Right renal pelvis (tissue), 4 donors: ENCODE data around the gene AIG1. TPM values are rescaled to one million over a fixed set of nuclear protein-coding genes. Genes with fewer than 3 reads are reported as not detected.
A peak's percentile ranks its signal among the peaks of the same experiment; 100 is the strongest.

ENCODE experiments used
- DNase-seq, 4 donors: peaks; one replicate each; pipeline ENCODE4 v3.0.0-alpha.2; 2013; ENCODE audit warnings: low read depth in 4 of 4, low spot score in 3 of 4, missing footprints in 1 of 4
- polyA plus RNA-seq, 4 donors: library from polyadenylated mRNA; unstranded; fragments of 120-200 nt; gene quantifications; one replicate each; pipeline ENCODE4 v1.2.1, GENCODE V29; 2013; ENCODE audit not compliant: insufficient read length in 4 of 4

The AIG1 gene
- polyA plus RNA-seq, 4 donors, result 108 to 117 (median 111) TPM

DNA sequence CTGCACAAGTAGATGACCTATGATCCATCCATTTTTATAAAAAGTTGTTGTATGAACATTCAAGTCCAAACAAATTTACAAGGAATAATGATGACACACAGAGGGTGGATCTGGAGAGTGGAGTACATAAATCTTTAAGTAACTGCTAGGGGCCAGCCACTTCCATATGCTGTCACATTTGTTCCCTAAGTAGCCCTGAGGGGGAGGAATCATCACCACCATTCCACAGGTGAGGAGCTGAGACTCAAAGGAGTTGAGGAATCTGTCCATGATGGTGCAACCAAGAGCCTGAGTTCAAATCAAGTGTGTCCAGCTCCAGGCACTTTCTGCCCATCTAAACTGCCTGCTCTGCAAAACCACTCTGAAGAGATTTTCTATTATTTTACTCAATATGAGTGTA lies 132.1 kb downstream of the AIG1 start:
- no peak for DNase-seq

DNA sequence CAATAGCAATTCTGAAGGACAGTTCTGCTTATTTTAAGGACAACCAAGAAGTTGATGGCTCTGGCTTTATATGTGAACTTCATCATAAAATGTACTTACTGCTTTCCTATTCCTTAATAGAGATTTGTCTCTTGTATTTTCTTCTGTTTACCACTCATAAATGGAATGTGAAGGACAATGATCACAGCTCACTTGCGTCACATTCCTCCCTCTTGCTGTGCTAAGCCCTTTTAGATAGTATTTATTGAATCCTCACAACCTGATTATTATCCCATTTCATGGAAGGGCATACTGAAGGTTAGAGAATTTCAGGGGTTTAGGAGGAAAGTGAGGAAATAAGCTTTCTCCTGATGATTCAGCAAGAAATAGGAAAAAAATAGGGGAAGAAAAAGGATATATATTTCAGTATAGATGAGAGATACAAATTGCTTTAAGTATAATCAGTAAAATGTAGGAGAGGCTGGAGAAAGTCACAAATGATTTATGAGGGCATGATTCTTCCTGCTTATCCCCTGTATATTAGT lies 132.9 kb downstream of the AIG1 start:
- no peak for DNase-seq

DNA sequence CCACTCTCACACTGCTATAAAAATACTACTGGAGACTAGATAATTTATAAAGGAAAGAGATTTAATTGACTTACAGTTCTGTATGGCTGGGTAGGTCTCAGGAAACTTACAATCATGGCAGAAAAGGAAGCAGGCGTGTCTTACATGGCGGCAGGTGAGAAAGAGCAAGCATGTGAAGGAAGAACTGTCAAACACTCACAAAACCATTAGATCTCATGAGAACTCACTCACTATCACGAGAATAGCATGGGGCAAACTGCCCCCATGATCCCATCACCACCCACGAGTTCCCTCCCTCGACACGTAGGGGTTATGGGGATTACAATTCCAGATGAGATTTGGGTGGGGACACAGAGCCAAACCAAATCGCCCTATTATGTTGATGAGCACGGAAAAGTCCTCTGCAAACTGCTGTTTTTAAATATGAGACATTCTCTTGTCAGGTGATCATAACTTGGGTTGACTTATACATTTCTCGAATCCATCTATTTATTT lies 133.5 kb downstream of the AIG1 start:
- no peak for DNase-seq

- no peak for DNase-seq
Measured at GRCh38 chr6:143195349-143195845, 134.7 kb downstream of the AIG1 start.

DNA sequence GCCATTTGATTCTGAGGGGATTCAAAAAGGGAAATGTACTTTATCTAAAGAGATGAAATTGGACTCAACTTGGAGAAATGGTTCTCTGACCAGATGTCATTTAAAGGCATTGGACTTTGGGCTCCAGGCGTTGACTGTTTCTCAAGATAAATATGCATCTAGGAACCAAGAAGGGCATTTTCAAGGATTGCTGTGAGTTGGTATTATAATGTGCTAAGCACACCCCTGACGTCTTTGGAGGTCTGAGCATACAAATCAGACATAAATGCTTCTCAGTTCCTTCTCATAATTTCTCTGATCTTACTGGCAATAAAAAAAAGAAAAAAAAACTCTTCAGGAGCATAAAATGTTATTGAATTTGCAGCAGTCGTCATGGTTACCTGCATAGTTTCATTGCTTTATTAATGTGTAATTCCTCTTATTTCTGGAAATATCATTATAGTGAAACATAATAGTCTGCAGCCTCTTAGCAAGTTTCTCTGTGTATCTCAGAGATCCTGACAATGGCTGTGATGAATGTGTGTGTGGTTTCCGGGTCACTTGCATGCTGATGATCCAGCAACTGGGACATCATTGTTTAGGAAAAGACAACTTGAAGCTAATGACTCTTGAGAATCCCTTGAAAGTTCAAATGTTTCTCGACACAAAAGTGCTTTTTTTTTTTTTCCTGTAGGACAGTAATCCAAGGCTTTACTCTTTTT lies 136.0 kb downstream of the AIG1 start:
- peak; percentile 24 to 33 (median 32) for DNase-seq

DNA sequence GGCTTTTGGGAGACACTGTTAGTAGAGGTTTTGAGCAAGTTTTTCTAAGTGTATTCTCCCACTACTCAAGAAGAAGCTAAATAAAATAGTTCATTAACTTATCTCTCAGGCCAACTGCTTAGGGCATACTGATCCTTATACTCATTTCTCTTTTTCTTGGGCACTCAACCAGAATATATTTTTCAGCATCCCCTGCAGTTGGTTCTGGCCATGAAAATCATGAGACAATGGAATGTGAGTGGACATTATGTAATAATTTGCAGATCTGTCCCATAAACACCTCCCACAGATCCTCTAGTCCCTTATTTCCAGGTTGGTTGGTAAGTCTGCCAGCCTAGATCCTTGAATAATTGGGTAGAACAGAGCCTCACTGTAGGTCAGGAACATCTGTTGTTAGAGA lies 136.7 kb downstream of the AIG1 start:
- no peak for DNase-seq

DNA sequence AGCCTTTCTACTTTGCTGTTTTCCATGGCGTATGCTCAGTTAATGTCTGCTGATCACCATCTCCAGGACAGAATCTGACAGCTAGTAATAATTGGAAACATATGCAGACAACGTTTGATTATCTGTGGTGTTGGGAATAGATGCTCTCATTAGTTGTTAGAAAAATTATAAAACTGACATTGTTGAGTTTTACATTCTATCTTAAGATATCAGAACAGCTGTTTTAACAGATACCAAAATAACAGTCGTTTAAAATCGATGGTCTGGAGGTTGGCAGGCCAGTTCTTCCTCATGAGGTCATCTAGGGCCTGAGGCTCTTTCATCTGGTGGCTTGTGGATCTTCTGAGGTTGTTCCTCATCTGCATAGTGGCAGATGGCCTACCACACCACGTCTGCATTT lies 137.6 kb downstream of the AIG1 start:
- DNase-seq, result no peak

DNA sequence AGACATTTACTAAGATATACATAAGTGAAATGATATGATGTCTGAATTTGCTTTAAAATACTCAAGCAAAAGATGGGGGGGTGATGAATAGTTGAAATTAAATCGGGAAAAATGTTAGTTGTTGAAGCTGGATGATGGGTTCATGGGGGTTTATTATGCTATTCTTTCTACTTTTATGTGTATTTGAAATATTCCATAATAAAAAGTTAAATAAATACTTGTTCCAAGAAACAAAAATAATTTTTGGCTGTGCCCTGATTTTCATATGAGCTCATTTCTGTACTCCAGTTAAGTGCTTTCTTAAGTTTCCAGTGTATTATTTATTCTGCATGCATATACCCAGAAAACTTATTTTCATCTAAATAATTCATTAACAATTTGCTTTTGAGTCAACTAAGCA lies 138.6 kb downstream of the AIG1 start:
- DNase-seq, result no peak

GRCh38 chr6:143200167-143200770 lies 139.6 kb downstream of the AIG1 start:
- no peak for DNase-seq

- no peak for DNase-seq
Measured at GRCh38 chr6:143204045-143204444, 143.4 kb downstream of the AIG1 start.

DNA sequence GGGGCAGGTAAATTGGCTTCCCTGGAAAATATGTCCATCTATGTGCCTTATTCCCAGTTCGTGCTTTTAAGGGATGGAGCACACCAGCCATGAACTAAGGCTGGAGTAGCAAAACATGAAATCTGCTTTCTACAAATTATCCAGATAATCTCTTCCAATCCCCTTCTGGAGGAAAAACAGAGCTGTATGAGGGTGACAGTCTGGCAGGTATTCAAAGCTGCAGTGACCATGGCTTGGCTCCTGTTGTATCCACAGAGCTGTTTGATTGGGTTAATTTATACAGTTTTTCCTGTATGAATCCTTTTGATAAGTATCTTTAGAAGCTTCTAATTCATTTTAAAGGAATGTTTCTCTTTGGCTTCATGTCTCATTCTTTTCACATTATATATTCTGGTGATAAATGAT lies 144.4 kb downstream of the AIG1 start:
- DNase-seq, result no peak

DNA sequence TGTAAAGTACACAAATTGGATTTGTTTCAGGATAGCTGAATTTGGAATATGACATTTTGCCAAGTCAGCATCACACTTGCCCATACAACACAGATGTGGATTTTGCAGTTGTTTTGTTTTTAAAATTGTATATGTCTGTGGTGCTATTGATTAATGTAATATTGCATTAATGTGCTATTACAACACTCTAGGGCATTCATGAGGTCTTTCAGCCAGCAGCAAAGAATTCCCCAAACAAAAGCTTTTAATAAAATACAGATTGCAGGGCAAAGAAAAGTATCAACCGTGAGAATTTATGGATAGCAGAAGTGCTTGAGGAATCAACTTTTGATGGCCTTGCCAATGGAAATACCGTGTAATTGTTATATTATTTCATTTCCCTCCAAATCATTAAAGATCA lies 144.9 kb downstream of the AIG1 start:
- DNase-seq, result no peak

DNA sequence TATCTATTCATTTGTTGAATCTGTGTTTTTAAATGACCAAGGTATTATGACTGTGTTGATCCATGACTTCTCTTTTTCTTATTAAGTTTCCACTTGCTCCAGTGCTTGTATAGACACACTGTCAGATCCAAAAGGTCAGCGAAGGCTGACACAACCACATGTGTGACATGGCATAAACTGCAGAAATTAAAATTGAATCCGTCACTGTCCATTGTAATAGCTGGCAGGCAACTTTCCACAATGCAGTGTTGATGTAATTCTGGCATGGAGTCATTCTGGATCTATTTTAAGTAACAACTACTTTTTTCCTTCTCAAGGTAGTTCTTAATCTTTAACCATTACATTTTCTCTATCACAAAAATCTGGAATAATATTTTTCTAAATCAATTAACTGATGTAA lies 145.3 kb downstream of the AIG1 start:
- DNase-seq, result no peak

GRCh38 chr6:143206550-143206949 lies 145.9 kb downstream of the AIG1 start:
- DNase-seq, result no peak

DNA sequence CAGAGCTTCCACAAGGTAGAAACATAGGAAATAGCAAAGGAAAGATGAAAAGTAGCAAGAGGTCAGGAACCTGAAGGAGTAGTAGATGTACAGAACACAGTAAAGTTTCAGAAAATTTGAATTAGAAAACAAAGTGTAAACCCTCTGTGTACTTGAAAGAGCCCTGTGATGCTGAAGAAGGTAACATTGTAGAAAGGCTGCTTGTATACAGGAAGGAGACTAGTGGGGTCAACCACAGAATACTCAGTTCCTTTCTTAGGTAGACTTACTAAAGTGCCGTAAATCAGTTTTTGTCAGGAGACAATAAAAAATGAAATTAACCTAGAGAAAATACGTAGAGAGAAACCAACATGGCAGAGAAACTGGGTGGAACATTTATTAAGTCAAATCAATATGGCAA lies 149.7 kb downstream of the AIG1 start:
- no peak for DNase-seq

- no peak for DNase-seq
Measured at GRCh38 chr6:143213859-143214376, 153.2 kb downstream of the AIG1 start.

DNA sequence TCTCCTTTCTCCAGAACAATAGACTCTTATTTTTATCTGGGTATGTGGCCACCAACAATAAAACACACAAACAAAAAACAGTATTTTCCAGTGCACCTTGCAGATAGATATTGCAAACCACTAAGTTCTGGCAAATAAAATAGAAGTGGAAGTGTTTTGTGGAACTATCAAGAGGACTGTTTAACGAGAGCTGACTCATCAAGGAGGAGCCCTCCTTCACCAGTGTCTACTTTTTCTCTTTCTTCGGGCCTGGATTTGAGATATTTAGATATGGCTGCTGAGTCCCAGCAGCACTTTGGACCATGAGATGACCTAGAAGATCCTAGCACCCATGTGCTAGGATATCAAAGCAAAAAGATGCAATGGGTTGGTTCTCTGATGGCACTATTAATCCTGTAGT lies 154.7 kb downstream of the AIG1 start:
- DNase-seq, result no peak

- no peak for DNase-seq
Measured at GRCh38 chr6:143215771-143216170, 155.1 kb downstream of the AIG1 start.

GRCh38 chr6:143218233-143218632 lies 157.5 kb downstream of the AIG1 start:
- DNase-seq, result no peak

GRCh38 chr6:143221698-143222097 lies 161.0 kb downstream of the AIG1 start:
- no peak for DNase-seq

DNA sequence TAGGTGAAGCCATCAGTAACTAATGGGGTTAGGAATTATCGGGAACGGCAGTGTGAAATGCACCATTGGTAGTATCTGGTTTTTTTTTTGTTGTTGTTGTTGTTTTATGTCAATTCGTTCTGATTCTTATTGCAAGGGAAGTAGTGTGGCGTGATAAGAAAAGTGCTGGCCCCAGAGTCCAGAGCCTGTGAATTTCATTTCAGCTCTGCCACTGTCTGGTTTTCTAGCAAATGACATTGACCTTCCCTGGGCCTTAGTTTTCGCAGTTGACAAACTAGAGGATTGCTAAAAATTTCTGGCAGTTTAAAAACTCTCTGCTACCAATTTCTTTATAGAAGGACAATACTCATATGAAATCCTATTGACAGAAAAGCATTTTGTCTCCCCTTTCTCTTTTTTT lies 161.6 kb downstream of the AIG1 start:
- DNase-seq, result no peak

GRCh38 chr6:143222801-143223231 lies 162.1 kb downstream of the AIG1 start:
- no peak for DNase-seq
